Testis (tissue), 3 donors: Measurements from ENCODE around the gene FXYD3. TPM values are rescaled to one million over a fixed set of nuclear protein-coding genes. Genes with fewer than 3 reads are reported as not detected.

Experiments
- DNase-seq: peaks from one replicate; pipeline ENCODE4 v3.0.0-alpha.2; 2019
- H3K27ac ChIP-seq, 2 donors: fragments of 200-600 bp; sonication (generic); one replicate each; pipeline ENCODE4 v1.5.1; 2019
- H3K27me3 ChIP-seq: fragments of 200-600 bp; sonication (generic); one replicate; pipeline ENCODE4 v1.5.1; 2019
- H3K36me3 ChIP-seq: fragments of 200-600 bp; sonication (generic); one replicate; pipeline ENCODE4 v1.5.1; 2017; ENCODE audit warnings: low read depth; ENCODE audit errors: missing control alignments
- H3K4me1 ChIP-seq: fragments of 200-600 bp; sonication (generic); one replicate; pipeline ENCODE4 v1.5.1; 2019
- H3K4me3 ChIP-seq, 2 donors: fragments of 200-600 bp; sonication (generic); one replicate each; pipeline ENCODE4 v1.5.1; 2017 to 2019
- H3K9me3 ChIP-seq: fragments of 200-600 bp; sonication (generic); one replicate; pipeline ENCODE4 v1.5.1; 2017
- POLR2A ChIP-seq: fragments of 450-650 bp; IDR thresholded peaks from one replicate; pipeline ENCODE4 v1.6.1; 2017; ENCODE audit warnings: antibody characterized with exemption, mild to moderate bottlenecking, moderate library complexity
- WGBS, 2 donors: methylation state at CpG; one replicate each; pipeline ENCODE4 v1.1.5; 2018; 5-methylcytosine and 5-hydroxymethylcytosine counted together
- intact Hi-C: fragments of 100-400 bp; cut with DNase I; formaldehyde crosslinking; loops from one replicate; pipeline ENCODE4 v1.15.1; 2023; ENCODE audit warnings: low total_unique reads
- polyA plus RNA-seq: library from polyadenylated mRNA; stranded (reverse); fragments of 350-450 nt; fragmentation: Illumina TruSeq; extraction: RNeasy Lipid Tissue Mini Kit (QIAGEN cat#74804); gene quantifications from one replicate; pipeline ENCODE4 v1.2.3, GENCODE V29; 2014; ENCODE audit warnings: low read depth, low replicate concordance; ENCODE audit not compliant: insufficient read depth
- total RNA-seq, 2 donors: library from RNA; depleted of rRNA; stranded (reverse); fragments of >200 nt; gene quantifications; one replicate each; pipeline ENCODE4 v1.2.3, GENCODE V29; 2016
- TF ChIP-seq, protein P1 (sequence below), 3 experiments: fragments of 450-650 bp in 2 of 3; fragments of 200-600 bp in 1 of 3; sonication (generic) in 1 of 3; IDR thresholded peaks; one replicate each; pipeline ENCODE4 v1.5.1; 2016 to 2019; ENCODE audit warnings: antibody characterized with exemption in 3 of 3, mild to moderate bottlenecking in 2 of 3, moderate library complexity in 1 of 3

FXYD3 gene
- total and polyA plus RNA-seq, 3 donors from 2014 or later, result 2.6 TPM; not detected in 2

DNA sequence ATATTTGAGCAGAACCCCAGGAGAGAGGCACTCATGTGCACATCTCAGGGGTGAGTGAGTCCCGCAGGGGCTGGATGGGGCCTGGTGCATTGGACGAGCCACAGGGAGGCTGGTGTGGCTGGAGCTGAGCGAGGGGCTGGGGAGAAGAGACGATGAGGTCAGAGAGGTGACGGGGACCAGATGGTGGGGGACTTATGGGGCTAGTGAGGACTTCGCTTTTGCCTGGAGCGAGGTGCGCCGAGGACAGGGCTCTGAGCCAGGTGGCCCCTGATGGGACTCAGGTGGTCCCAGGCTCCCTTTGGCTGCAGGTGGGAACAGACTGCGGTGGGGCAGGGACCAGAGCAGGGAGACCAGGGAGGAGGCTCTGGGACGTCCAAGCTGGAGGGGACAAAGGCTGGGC is 6.9 kb upstream of the FXYD3 start:
- H3K9me3 ChIP-seq, result no peaks in the 10 kb centered on the region
- H3K4me1 ChIP-seq, result no peaks in the 10 kb centered on the region
- no peak overlapping the region for H3K4me3 ChIP-seq
- no peak overlapping the region for H3K27ac ChIP-seq
- no peaks in the 10 kb centered on the region for H3K36me3 ChIP-seq
- intact Hi-C loops, result no loop called here
- DNase-seq, result no peak
- TF ChIP-seq POLR2A, result no peak
- TF ChIP-seq, protein P1, sequence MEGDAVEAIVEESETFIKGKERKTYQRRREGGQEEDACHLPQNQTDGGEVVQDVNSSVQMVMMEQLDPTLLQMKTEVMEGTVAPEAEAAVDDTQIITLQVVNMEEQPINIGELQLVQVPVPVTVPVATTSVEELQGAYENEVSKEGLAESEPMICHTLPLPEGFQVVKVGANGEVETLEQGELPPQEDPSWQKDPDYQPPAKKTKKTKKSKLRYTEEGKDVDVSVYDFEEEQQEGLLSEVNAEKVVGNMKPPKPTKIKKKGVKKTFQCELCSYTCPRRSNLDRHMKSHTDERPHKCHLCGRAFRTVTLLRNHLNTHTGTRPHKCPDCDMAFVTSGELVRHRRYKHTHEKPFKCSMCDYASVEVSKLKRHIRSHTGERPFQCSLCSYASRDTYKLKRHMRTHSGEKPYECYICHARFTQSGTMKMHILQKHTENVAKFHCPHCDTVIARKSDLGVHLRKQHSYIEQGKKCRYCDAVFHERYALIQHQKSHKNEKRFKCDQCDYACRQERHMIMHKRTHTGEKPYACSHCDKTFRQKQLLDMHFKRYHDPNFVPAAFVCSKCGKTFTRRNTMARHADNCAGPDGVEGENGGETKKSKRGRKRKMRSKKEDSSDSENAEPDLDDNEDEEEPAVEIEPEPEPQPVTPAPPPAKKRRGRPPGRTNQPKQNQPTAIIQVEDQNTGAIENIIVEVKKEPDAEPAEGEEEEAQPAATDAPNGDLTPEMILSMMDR (IDR thresholded peaks at IDR 0.05), result no peak
- no peaks in the 10 kb centered on the region for H3K27me3 ChIP-seq
- 84 to 87% methylated on average over 11 of the region's 11 CpGs for WGBS, 2 donors

DNA sequence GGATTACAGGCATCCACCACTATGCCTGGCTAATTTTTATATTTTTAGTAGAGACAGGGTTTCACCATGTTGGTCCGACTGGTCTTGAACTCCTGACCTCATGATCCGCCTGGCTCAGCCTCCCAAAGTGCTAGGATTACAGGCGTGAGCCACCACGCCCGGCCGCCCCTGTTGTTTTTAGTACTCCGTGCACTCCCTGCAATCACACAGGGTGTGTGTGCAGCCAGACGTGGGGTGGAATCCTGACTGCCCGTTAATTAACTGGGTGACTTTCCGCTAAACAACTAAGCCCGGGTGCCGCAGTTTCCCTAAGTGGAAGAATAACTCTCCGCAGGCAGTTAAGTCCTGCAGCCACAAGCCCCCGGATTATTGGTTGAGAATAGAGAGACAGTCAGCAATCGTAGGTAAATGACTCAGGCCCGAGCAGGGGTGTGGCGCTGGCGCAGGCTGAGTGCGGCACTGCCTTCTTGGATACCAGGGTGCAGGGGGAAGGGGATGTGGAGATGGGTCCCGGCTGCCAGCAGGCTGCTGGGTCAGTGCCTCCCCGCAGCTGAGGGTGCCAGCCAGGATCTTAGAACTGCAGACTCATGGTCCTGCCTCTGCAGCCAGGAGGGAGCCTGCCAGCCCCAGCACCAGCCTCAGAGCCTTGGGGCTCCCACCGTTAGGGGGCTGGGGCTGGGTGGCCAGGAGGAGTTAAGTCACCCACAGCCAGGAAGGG is 6.1 kb upstream of the FXYD3 start:
- Histone ChIP-seq H3K9me3 (no peaks in the 10 kb centered on the region), H3K4me1 (no peaks in the 10 kb centered on the region), H3K27me3 (no peaks in the 10 kb centered on the region), H3K36me3 (no peaks in the 10 kb centered on the region), H3K4me3 (no peak overlapping the region), H3K27ac (no peak overlapping the region)
- DNase-seq, result no peak
- 80 to 82% methylated on average over 14 to 22 of the region's 22 CpGs for WGBS, 2 donors
- TF ChIP-seq POLR2A, result no peak
- TF ChIP-seq, protein P1 (IDR thresholded peaks at IDR 0.05), result no peak
- intact Hi-C loops, result no loop called here

DNA sequence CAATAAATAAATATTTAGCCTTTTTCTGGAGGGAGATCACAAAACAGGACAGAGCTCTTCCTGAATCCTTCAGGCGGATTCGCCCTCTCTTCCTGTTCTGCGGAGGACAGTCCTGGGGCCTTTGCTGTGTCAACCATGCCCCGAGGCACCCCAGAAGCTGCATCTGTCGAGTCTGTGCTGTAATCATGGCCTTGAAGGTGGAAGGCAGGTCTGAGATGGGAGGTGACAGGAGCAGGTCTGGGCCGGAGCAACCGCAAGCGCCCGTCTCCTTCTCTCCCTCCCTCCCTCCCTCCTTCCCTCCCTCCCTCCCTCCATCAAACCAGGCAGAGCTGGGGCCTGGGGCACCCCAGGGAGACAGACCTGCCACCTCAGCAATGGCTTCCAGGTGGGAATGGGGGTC is 4.6 kb upstream of the FXYD3 start:
- no peaks in the 10 kb centered on the region for H3K9me3 ChIP-seq
- H3K4me3 ChIP-seq, result no peak overlapping the region
- TF ChIP-seq, protein P1 (IDR thresholded peaks at IDR 0.05), result no peak
- no peak for TF ChIP-seq POLR2A
- H3K27ac ChIP-seq, result no peak overlapping the region
- intact Hi-C loops, result no loop called here
- no peaks in the 10 kb centered on the region for H3K4me1 ChIP-seq
- no peaks in the 10 kb centered on the region for H3K36me3 ChIP-seq
- no peaks in the 10 kb centered on the region for H3K27me3 ChIP-seq
- 63 to 72% methylated on average over 6 to 9 of the region's 9 CpGs for WGBS, 2 donors
- DNase-seq, result no peak

DNA sequence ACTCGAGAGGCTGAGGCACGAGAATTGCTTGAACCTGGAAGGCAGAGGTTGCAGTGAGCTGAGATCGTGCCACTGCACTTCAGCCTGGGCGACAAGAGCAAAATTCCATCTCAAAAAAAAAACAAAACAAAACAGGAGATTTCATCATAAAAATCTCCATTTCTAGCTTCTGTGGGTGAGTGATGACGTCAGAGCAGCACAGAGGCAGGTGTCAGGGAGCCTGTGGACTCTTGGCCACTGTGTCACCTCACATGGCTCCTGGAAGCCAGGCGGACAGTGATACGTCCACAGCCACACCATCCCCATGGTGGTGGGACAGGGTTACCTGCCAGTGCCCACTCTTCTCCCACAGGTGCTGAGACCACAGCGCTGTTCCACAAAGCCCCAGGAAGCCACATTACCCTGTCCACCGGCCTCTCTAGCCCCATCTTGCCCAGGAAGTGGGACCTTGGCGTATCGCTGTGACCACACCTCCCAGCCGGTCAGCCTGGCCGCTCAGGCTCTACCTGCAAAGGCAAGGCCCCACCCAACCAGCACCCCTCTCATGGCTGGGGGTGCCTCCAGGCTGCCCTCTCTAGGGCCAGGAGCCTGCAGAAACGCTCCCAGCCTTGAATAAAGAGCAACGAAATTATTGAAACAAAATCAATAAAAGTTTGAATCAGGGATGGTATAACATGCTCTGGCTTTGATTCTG is 2.5 kb upstream of the FXYD3 start:
- WGBS, 2 donors, result 86 to 90% methylated on average over 7 to 15 of the region's 15 CpGs
- no peak overlapping the region for H3K27ac ChIP-seq
- no peaks in the 10 kb centered on the region for H3K27me3 ChIP-seq
- H3K4me3 ChIP-seq, result no peak overlapping the region
- TF ChIP-seq POLR2A, result no peak
- TF ChIP-seq, protein P1 (IDR thresholded peaks at IDR 0.05), result no peak
- H3K4me1 ChIP-seq, result no peaks in the 10 kb centered on the region
- intact Hi-C loops, result no loop called here
- no peak for DNase-seq
- H3K9me3 ChIP-seq, result no peaks in the 10 kb centered on the region
- H3K36me3 ChIP-seq, result no peaks in the 10 kb centered on the region
